Liver (tissue), 3 donors: ENCODE measurements around the gene MCF2.

Experiments
- RAD21 ChIP-seq, 2 donors: IDR thresholded peaks; 2 replicates each; pipeline ENCODE4 v1.6.1; 2016; ENCODE audit warnings: antibody characterized with exemption in 2 of 2, mild to moderate bottlenecking in 2 of 2
- TF ChIP-seq, protein P1 (sequence below): fragments of 150-350 bp; IDR thresholded peaks from 2 replicates; pipeline ENCODE4 v1.5.1; 2017; ENCODE audit warnings: improper control_type of control experiment, low read depth, low read length; ENCODE audit not compliant: missing input control
- donor health status: healthy.
- donor health status: healthy.

DNA sequence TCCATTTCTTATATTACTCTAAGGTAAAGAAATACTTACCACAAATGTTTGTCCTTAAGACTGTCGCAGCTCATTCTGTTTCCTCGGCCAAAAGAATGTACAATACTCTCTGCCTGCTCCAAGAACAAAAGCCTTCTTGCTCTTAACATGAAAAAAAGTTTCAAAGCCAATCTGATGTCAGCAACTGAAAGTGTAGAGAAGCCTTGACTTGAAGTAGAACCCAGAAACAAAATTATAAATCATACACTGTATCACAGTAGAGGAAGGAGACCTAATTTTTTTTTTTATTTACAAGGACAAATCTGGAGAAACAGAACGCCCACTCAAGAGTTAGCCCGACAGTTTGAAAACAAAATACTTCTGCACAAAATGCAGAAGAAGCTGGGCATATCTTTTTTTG, at the start of gene MCF2:
- no peak for TF ChIP-seq RAD21 (IDR thresholded peaks at IDR 0.05)
- TF ChIP-seq, protein P1, sequence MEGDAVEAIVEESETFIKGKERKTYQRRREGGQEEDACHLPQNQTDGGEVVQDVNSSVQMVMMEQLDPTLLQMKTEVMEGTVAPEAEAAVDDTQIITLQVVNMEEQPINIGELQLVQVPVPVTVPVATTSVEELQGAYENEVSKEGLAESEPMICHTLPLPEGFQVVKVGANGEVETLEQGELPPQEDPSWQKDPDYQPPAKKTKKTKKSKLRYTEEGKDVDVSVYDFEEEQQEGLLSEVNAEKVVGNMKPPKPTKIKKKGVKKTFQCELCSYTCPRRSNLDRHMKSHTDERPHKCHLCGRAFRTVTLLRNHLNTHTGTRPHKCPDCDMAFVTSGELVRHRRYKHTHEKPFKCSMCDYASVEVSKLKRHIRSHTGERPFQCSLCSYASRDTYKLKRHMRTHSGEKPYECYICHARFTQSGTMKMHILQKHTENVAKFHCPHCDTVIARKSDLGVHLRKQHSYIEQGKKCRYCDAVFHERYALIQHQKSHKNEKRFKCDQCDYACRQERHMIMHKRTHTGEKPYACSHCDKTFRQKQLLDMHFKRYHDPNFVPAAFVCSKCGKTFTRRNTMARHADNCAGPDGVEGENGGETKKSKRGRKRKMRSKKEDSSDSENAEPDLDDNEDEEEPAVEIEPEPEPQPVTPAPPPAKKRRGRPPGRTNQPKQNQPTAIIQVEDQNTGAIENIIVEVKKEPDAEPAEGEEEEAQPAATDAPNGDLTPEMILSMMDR: no peak
